ENCODE results near the gene DRC1.

- TF ChIP-seq, protein P1, sequence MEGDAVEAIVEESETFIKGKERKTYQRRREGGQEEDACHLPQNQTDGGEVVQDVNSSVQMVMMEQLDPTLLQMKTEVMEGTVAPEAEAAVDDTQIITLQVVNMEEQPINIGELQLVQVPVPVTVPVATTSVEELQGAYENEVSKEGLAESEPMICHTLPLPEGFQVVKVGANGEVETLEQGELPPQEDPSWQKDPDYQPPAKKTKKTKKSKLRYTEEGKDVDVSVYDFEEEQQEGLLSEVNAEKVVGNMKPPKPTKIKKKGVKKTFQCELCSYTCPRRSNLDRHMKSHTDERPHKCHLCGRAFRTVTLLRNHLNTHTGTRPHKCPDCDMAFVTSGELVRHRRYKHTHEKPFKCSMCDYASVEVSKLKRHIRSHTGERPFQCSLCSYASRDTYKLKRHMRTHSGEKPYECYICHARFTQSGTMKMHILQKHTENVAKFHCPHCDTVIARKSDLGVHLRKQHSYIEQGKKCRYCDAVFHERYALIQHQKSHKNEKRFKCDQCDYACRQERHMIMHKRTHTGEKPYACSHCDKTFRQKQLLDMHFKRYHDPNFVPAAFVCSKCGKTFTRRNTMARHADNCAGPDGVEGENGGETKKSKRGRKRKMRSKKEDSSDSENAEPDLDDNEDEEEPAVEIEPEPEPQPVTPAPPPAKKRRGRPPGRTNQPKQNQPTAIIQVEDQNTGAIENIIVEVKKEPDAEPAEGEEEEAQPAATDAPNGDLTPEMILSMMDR (IDR thresholded peaks at IDR 0.05), result no peak
- no peak for TF ChIP-seq POLR2AphosphoS5 (IDR thresholded peaks at IDR 0.05)
- no peak for TF ChIP-seq POLR2A (IDR thresholded peaks at IDR 0.05; ENCODE audit: low read depth)
Measured at GRCh38 chr2:26457251-26457666, 55.5 kb downstream of the DRC1 start.

Measured in esophagus muscularis mucosa (tissue), 3 donors.